Cardiac atrium fibroblast (primary cell): Measurements from ENCODE around the gene DPEP2. TPM values are rescaled to one million over a fixed set of nuclear protein-coding genes. Genes with fewer than 3 reads are reported as not detected.

Source experiments
- total RNA-seq: library from RNA; depleted of rRNA; stranded (reverse); fragments of >200 nt; gene quantifications from 2 replicates; pipeline ENCODE4 v1.2.3, GENCODE V29; 2015

DPEP2 gene
- total RNA-seq, result not detected in 2 replicates

GRCh38 chr16:67998779-67999688 lies at the start of gene DPEP2:
Gene DPEP2, minus strand, starts transcription at chr16:67999484. Its CDS starts 6,272 bp downstream, at chr16:67993212.

DNA sequence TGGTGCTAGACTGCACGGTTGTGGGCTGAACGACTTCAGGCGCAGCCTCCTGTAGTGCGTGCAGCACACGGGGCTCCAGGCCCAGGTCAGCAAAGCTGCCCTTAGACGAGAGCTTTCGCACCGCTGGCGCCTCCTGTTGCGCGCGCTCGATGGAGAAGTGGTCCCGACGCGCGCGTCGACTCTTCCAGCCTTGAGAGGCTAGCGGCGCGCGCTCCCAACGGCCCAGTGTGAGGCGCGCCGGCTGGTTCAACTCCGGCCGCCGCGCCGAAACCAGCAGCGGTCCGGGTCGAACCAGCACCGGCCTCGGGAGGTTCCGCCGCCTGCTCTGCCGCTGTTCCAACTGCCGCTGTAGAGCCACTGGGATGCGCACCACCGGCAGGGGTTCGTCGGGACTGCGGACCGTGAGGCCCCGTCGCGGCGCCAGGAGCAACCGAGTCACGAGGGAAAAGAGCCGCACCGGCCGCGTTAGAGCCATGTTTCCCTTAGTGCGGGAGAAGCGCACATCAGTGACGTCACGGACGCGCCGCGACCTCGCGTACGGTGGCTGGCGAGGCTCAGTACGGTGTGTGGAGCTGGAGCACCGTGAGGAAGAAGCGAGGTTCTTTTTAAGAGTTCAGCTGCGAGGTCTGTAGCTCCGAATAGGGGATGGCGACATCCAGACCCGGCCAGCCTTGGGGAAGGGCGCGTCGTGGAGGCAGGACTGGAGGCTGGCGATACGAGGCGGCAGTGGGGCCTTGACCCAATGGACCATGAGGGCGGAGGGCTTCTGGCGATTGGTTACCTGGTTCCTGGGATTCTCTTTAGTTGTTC lies 23.6 kb upstream of the DPEP2 start, which contains the start of the genes DDX28 and DUS2:
DDX28 (minus strand) TSS at position 505 of the 810 bp plus-strand sequence; CDS start at position 475, 30 bp downstream.
DUS2 (plus strand) TSS at position 557 of the 810 bp plus-strand sequence. CDS start 14,740 bp downstream, outside the sequence.

GRCh38 chr16:68015681-68016080 lies 16.4 kb upstream of the DPEP2 start, which contains the start of gene DPEP2NB:
Gene DPEP2NB, minus strand, starts transcription at chr16:68015911. Its CDS starts 141 bp downstream, at chr16:68015770.

DNA sequence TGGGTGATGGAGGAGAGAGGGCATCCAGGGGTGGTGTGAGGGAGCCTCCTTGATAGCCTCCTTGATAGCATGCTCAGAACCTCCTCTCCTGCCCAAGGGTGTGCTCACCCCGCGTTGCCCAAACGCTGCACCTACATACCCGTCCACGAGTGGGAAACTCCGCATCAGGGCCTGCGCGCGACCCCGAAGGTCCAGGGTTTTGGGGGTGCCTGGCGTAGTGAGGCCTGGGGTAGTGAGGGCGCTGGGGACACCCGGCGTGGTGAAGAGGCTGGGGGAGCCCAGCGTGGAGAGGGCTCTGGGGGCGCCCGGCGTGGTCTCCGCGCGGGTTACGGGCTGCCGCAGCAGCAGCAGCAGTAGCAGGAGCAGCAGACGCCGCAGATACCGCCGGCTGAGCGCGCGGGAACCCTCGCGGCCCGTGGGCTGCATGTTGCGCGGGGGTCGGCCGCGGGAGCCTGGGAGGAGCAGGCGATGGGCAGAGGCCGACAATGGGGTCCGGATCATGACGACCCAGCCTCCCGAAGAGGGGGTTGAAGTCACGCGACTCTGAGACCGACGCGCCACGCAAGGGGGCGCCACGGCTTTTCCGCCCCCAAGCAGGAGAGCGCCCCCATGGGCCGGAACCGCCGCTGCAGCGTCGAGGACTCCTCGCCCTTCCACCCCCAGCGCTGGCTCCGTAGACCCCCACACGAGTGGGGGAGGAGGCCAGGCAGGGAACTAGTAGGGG lies 19.2 kb downstream of the DPEP2 start, which contains the start of gene DPEP3:
DPEP3 (minus strand) TSS at position 545 of the 724 bp plus-strand sequence; CDS start at position 426, 119 bp downstream.

DNA sequence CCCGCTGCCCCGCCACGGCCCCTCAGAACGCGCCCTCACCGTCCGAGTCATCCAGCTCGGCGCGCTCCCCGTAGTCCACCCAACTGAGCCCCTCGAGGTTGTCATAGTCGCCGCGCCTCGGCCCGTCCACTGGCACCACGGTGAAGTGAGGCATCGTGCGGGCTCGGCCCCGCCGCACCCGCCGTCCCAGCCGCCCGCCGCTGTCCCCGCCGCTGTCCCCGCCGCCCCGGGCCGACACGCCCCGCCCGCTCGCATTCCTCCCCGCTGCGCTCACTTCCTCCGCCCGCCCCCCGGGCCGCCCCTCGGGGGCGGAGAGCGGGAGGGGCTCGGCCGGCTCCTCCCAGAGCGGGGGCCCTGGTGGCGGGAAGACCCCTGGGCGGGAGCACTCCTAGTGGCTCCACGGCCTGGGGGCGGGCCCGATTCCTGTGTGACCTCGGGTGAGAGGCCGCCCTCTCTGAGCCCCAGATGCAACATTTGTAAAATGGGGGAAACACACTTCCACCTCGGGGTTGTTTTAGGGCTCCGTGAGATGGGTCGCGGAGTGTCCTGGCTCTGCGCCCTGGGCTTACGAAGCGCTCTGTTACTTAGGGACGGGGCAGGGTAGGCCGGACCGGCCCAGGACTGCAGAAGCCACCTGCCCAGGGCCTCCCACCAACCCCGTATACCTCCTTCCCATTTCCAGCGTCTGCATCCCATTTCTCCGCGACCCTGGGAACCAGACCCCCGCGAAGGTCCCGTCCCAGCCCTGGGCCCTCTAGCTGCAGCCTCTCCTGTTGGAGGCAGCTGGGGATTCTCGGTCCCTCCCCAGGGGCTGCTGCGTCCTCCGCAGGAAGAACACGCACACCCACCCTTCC lies 30.7 kb downstream of the DPEP2 start, which contains the start of gene SLC12A4:
SLC12A4 (minus strand) TSS at position 238 of the 854 bp plus-strand sequence; CDS start at position 154, 84 bp downstream.

DNA sequence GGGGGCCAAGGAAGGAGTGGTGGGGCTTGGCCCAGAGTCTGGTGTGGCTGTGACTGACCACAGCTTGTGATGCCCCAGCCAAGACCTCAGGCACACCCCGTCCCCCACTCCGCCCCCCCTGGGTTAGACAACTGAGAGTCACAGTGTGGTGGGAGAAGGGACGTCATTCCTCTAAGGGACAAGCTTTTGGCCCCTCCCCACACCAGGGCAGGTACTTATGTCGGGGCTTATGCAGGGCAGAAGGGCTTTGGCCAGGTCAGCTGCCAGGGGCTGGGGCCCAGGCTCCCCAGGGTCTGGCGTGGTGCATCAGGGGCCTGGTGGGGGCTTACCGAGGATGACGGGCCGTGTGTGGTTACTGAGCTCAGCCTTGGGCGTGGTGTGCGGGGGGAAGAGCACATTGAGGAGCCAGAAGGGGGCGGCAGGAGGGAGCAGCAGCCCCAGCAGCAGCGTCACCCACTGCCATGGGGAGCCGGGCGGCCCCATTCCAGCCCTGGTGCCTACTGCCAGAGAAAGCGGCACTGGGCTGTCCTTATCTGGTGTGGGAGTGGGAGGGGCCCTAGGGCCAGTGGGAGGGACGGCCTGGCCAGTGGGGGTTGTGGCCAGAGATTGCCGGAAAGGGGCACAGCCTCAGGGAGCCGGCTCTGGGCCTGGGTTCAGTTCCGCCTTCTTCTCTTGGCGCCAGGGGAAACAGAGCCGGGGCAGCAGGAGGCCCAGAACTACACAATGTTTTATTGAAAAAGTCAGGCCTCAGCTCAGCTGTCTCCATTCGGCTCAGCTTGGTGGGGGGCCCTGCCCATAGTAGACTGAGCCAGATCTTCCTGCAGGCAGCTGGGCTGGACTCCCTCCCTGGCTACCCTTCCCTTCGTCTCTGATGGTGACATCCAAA lies 55.4 kb downstream of the DPEP2 start, which contains the start of gene LCAT:
LCAT (minus strand) TSS at position 502 of the 886 bp plus-strand sequence; CDS start at position 483, 19 bp downstream.

Other genes with a start within 250 kb of the DPEP2 start
- 4.5 and 5.8 TPM in 2 replicates for gene RANBP10, start 192.9 kb downstream of the DPEP2 start, total RNA-seq
- gene TSNAXIP1, start 192.6 kb downstream of the DPEP2 start, total RNA-seq, result 0.54 and 0.97 TPM in 2 replicates
- gene THAP11, start 157.2 kb downstream of the DPEP2 start, total RNA-seq, result 15.4 and 22.6 TPM in 2 replicates
- gene NUTF2, start 152.6 kb downstream of the DPEP2 start, total RNA-seq, result 96.6 and 177 TPM in 2 replicates
- 32.6 and 42.4 TPM in 2 replicates for gene CENPT, start 151.8 kb downstream of the DPEP2 start, total RNA-seq
- 27.2 and 28.3 TPM in 2 replicates for gene EDC4, start 126.4 kb downstream of the DPEP2 start, total RNA-seq
- gene NRN1L, start 114.6 kb downstream of the DPEP2 start, total RNA-seq, result not detected in 2 replicates
- 10.7 and 11.0 TPM in 2 replicates for gene PSKH1, start 106.2 kb downstream of the DPEP2 start, total RNA-seq
- gene CTRL, start 67.6 kb downstream of the DPEP2 start, total RNA-seq, result 0.18 and 0.81 TPM in 2 replicates
- gene PSMB10, start 62.6 kb downstream of the DPEP2 start, total RNA-seq, result 40.4 and 57.8 TPM in 2 replicates
- gene LCAT, start 55.4 kb downstream of the DPEP2 start, total RNA-seq, result 8.1 and 12.5 TPM in 2 replicates
- gene SLC12A4, start 30.8 kb downstream of the DPEP2 start, total RNA-seq, result 46.4 and 58.3 TPM in 2 replicates
- gene DPEP3, start 19.0 kb downstream of the DPEP2 start, total RNA-seq, result not detected in 2 replicates
- not detected in 2 replicates for gene DPEP2NB, start 16.4 kb upstream of the DPEP2 start, total RNA-seq
- gene DDX28, start 23.7 kb upstream of the DPEP2 start, total RNA-seq, result 3.2 and 6.3 TPM in 2 replicates
- gene DUS2, start 23.8 kb upstream of the DPEP2 start, total RNA-seq, result 14.7 and 19.5 TPM in 2 replicates
- 17.5 and 20.3 TPM in 2 replicates for gene NFATC3, start 85.9 kb upstream of the DPEP2 start, total RNA-seq
- gene ESRP2, start 236.6 kb upstream of the DPEP2 start, total RNA-seq, result 0.36 and 1.1 TPM in 2 replicates
- gene PLA2G15, start 245.9 kb upstream of the DPEP2 start, total RNA-seq, result 12.6 and 16.0 TPM in 2 replicates